Measurements from ENCODE around the gene IDH3B.

Gene IDH3B

GRCh38 chr20:2692036-2692885 lies 28.2 kb upstream of the IDH3B start, which contains the start of gene EBF4:
Gene EBF4, plus strand, starts transcription at chr20:2692780. Its CDS starts 866 bp downstream, at chr20:2693646.
- DNase-seq (ENCODE audit: low spot score) = peak; percentile 54
- peak within 1 kb of the TSS; percentile 61 for H3K27ac ChIP-seq
- ChIA-PET CTCF (no interaction called here), POLR2A (ENCODE audit: low non-redundant PET) (interaction anchor here (0.7 kb wide), 1 partner anchor 28 kb away, joined by 3 read pairs; the partner anchor contains the start of gene IDH3B)
- TF ChIP-seq CTCF (conservative IDR thresholded peaks at IDR 0.05; ENCODE audit: low read depth) = no peak

GRCh38 chr20:2691663-2692035 lies 27.6 kb upstream of the IDH3B start:
- TF ChIP-seq CTCF (conservative IDR thresholded peaks at IDR 0.05; ENCODE audit: low read depth) = no peak
- H3K27ac ChIP-seq = peak overlapping the region; percentile 61
- ChIA-PET CTCF (no interaction called here), POLR2A (ENCODE audit: low non-redundant PET) (interaction anchor here (0.7 kb wide), 1 partner anchor 27 kb away, joined by 3 read pairs; the partner anchor contains the start of gene IDH3B)
- no peak for DNase-seq (ENCODE audit: low spot score)

- no peak for DNase-seq (ENCODE audit: low spot score)
- ChIA-PET POLR2A (ENCODE audit: low non-redundant PET) (no interaction called here), CTCF (no interaction called here)
- H3K27ac ChIP-seq = peak overlapping the region; percentile 61; the same call in 1 of the 2 replicates
- no peak for TF ChIP-seq CTCF (conservative IDR thresholded peaks at IDR 0.05; ENCODE audit: low read depth)
Measured at GRCh38 chr20:2691127-2691526, 27.1 kb upstream of the IDH3B start.

GRCh38 chr20:2690718-2691117 lies 26.7 kb upstream of the IDH3B start:
- DNase-seq (ENCODE audit: low spot score) = no peak
- CTCF ChIA-PET = interaction anchor here (0.5 kb wide), 2 partner anchors 236 to 266 kb away, joined by 3 to 8 read pairs; no protein-coding TSS in a partner anchor
- POLR2A ChIA-PET (ENCODE audit: low non-redundant PET) = no interaction called here

GRCh38 chr20:2690213-2690612 lies 26.2 kb upstream of the IDH3B start:
- DNase-seq (ENCODE audit: low spot score) = no peak
- CTCF ChIA-PET = interaction anchor here (0.5 kb wide), 2 partner anchors 236 to 266 kb away, joined by 3 to 8 read pairs; no protein-coding TSS in a partner anchor
- H3K27ac ChIP-seq = no peak overlapping the region
- POLR2A ChIA-PET (ENCODE audit: low non-redundant PET) = no interaction called here
- no peak for TF ChIP-seq CTCF (conservative IDR thresholded peaks at IDR 0.05; ENCODE audit: low read depth)

More at GRCh38 chr20:2690718-2691117, 26.7 kb upstream of the IDH3B start:
- no peak for TF ChIP-seq CTCF (conservative IDR thresholded peaks at IDR 0.05; ENCODE audit: low read depth)
- H3K27ac ChIP-seq = no peak overlapping the region

- ChIA-PET POLR2A (ENCODE audit: low non-redundant PET) (interaction anchor here (0.6 kb wide), 1 partner anchor 264 kb away, joined by 5 read pairs; no protein-coding TSS in a partner anchor), CTCF (interaction anchor here (0.7 to 1.1 kb wide), 6 partner anchors 15 to 277 kb away, joined by 3 to 6 read pairs (median 4); no protein-coding TSS in a partner anchor)
- peak; percentile 49 for TF ChIP-seq CTCF (conservative IDR thresholded peaks at IDR 0.05; ENCODE audit: low read depth)
- no peak overlapping the region for H3K27ac ChIP-seq
- DNase-seq (ENCODE audit: low spot score) = no peak
Measured at GRCh38 chr20:2688041-2688591, 24.1 kb upstream of the IDH3B start.
